GM18909 (cell line): Measurements from ENCODE around the gene C4orf36.
"Not testable (repeated sequence)": the region's sequence is repeated elsewhere in the genome, so short reads cannot be mapped to it uniquely, and the experiment has no call there.

Experiments used
- ATAC-seq: cut with Tn5 transposase; IDR thresholded peaks from one replicate; pipeline ENCODE4 v1.9.1; 2021; ENCODE audit warnings: mild to moderate bottlenecking; ENCODE audit not compliant: unreplicated experiment, poor library complexity

The C4orf36 gene

GRCh38 chr4:86917212-86918039, 25.2 kb upstream of the C4orf36 start:
- ATAC-seq: no peak

DNA sequence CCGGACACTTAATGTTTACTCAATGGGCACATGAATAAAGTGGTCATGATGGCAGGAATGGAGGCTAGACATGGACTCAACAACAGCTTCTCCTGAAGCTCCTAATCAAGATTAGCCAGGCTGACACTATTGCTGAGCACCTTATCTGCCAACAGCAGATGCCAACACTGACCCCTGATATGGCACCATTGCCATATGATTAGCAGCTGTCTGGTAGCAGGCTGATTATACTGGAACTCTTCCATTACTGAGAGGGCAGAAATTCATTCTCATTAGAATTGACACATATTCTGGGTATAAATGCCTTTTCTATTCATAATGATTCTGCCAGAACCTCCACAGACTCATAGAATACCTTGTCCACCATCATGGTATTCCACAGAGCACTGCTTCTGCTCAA, 24.2 kb upstream of the C4orf36 start:
- ATAC-seq: no peak

GRCh38 chr4:86910820-86911684, 18.8 kb upstream of the C4orf36 start:
- no peak for ATAC-seq

DNA sequence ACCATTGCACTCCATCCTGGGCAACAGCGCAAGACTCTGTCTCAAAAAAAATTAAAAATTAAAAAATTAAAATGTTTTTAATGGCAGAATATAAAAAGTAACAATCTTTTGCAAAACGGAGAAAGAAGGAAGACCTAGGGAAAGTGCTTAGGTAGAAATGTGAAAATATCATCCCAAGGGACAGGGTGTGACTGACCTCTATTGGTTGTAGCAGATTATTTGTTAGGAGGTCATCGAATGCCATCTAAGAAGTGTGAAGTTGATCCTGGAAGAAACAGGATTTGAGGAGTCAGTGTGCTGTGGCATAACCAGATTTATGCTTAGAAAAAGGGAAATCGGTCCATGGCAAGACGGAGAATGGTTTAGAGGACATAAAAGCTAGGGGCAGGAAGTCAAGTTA, 18.1 kb upstream of the C4orf36 start:
- no peak for ATAC-seq

- ATAC-seq: no peak
These were observed 17.5 kb upstream of the C4orf36 start for GRCh38 chr4:86909546-86910295.

DNA sequence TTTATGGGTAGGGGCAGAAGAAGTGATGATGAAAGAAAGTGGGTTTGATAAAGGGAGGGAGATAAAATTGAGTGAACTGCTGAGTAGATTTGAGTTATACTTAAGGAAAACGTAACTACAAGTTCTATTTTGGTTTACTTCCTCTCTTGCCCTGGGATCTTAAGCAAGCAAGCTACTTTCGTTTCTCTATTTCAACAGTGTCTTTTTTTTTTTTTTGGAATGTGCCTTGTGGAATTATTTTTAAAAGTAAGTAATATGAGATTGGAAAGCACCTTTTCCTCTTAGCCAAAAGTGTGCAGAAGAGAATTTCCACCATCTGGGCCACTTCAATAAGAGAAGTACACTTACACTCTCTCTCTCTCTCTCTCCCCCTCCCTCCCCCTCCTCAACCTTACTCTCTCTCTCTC, 16.0 kb upstream of the C4orf36 start:
- no peak for ATAC-seq

- no peak for ATAC-seq
These were observed 9.6 kb upstream of the C4orf36 start for GRCh38 chr4:86901864-86902263.

GRCh38 chr4:86898562-86898961, 6.3 kb upstream of the C4orf36 start:
- no peak for ATAC-seq

GRCh38 chr4:86896596-86896995, 4.4 kb upstream of the C4orf36 start:
- no peak for ATAC-seq

DNA sequence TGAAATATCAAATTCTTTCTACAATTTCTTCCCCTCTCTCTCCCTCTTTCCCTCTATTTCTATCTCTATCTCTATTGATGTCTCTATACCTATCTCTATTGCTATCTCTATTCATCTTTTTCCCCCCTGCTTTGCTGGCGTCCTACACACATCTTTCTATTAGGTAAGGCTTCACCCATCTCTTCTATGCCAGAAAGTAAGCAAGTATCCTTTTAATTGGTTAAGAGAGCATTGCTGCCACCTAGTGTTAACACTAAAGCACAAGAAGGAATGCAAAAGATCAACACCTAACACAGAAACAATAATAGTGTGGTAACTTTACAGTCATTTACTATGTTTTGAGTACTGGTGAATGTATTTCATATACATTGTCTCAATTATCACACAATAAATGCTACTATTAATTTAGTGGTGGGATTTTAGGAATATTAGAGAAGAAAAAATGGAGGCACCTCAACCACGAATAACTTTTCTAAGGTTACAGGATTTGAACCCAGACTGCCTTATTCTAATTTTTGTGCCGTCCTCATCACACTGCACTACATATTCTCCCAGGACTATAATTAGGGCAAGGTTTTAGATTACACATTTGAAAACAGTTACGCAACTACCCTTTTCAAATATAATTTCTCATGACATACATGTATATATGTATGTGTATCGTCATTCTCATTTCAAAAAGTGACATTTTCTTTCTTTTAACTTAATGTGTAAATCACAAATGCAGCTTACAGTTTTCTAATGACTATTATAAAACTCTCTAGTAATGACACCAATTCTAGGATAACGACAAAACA, 3.7 kb upstream of the C4orf36 start:
- peak; percentile 63 for ATAC-seq

GRCh38 chr4:86894455-86894854, 2.2 kb upstream of the C4orf36 start:
- no peak for ATAC-seq

- ATAC-seq: no peak
These were observed 914 bp upstream of the C4orf36 start for GRCh38 chr4:86893136-86893535.

DNA sequence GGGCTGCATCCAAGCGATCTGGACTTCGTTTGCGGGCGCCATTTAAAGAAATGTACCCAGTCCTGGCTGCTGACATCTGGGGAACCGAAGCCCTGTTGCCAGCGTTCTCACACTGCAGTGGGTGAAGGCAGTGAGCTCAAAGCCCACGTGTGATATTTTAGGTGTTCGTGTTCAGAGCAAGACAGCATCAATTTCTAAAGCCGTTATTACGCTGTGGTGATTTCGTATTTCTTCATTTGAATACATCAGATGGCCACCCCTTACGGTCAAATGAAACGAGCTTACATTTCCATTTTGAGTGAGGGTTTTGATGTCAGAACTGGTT, 376 bp upstream of the C4orf36 start:
- peak; percentile 18 for ATAC-seq

DNA sequence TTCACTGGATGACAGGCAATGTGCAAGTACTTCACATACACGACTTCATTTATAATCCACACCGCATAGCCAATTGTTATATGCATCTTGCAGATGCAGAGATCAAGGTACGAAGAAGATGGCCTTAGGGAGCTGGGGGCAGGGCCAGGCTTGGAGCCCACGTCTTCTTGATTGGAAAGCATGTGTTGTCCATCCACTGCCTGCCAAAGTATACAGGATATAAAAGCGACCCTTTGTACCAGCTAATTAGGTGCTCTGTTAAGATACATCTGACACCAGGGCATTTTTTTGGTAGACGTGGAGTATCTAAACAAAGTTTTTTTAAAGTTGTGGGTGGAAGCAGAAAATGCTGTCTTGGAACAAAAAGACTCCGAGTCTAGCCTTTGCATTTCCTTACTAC, 1.4 kb downstream of the C4orf36 start:
- no peak for ATAC-seq

GRCh38 chr4:86879641-86880040, 12.6 kb downstream of the C4orf36 start:
- no peak for ATAC-seq

DNA sequence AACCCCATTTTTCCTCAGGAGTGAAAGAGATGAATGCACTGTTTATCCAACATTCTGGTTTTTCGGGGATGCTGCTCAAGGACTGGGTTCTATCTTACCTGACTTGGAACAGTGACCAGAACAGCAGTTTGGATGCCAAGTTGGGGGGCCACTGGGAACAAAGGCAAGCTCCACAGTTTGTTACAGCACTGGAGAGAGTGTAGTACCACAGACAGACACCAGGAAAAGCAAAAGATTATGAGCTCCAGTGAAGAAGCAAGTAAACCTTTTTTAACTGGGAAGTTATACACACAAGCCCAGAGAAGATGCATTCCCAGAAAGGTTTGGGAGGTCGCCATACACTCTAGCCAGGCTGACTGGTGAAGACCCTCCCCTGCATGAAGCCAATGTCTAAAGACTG, 13.6 kb downstream of the C4orf36 start:
- no peak for ATAC-seq

GRCh38 chr4:86876894-86877685, 15.1 kb downstream of the C4orf36 start:
- no peak for ATAC-seq

DNA sequence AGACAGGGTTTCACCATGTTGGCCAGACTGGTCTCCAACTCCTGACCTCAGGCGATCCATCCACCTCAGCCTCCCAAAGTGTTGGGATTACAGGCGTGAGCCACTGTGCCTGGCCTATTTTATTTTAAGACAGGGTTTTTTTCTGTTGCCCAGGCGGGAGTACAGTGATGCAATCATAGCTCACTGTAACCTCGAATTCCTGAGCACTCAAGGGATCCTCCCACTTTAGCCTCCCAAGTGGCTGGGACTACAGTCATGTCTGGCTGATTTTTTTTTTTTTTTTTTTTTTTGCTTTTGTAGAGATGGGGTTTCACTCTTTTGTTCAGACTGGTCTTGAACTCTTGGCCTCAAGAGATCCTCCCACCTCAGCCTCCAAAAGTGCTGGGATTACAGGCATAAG, 16.8 kb downstream of the C4orf36 start:
- not testable (repeated sequence) for ATAC-seq

DNA sequence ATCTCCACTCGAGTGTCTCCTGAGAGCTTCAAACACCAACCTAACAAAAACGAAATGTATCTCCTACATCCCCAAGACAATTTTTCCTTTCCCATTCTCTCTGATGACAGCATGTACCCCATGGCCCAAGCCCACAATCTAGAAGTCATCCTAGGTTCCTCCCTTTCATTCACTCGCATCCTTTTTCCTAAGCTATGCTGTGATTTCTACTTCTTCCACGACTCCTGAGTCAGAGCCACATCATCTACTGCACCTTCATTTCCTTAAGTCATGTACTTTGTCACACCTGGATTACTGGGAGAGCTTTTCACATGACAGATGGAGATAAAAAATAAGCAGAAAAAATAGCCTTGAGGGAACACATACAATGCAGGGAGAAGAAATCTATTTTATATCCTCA, 20.1 kb downstream of the C4orf36 start:
- no peak for ATAC-seq
